Eye (tissue), 1 donor: ENCODE measurements around the gene C6orf136.
"Not testable (repeated sequence)": the region's sequence is repeated elsewhere in the genome, so short reads cannot be mapped to it uniquely, and the experiment has no call there.

Source experiments
- DNase-seq: peaks from one replicate; pipeline ENCODE4 v3.0.0-alpha.2; 2015

The C6orf136 gene

DNA sequence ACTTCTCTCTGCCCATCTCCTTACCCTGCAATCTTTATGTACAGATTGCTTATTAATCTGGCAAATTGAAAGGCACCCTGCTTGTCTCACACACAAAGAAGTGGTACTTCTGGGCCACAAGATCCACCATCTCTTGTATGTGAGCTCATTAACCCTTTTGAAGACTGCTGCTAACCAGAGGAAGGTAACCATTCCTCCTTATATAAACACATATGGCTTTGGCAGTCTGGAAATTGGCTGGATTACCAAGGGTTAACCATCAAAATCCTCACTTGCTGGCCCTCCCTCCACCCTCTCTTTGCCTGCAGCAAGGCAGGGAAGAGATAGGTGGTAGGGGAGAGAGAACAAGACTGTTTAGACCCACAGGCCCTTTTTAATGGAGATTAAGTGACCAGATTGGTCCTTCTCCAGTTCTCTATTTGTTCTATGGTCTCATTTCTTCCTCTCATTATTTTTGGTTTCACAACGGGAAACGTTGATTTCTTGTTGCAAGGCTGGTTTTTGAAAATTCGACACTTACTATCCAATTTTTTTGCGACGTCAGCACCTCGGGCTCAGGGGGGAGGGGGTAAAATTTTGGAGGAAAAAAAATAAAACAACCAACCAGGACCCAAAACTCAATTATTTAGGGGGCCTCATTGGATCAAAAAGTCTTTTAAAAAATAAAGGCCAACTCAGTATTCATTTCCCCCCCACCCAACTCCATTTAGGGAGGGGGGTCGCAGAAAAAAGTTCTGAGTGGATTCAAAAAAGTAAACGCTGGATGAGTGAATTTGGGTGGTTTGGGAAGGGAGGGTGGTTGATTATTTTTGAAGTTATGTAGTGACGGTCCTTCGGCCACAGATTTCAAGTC is 30.7 kb upstream of the C6orf136 start:
- peak; percentile 88 for DNase-seq

DNA sequence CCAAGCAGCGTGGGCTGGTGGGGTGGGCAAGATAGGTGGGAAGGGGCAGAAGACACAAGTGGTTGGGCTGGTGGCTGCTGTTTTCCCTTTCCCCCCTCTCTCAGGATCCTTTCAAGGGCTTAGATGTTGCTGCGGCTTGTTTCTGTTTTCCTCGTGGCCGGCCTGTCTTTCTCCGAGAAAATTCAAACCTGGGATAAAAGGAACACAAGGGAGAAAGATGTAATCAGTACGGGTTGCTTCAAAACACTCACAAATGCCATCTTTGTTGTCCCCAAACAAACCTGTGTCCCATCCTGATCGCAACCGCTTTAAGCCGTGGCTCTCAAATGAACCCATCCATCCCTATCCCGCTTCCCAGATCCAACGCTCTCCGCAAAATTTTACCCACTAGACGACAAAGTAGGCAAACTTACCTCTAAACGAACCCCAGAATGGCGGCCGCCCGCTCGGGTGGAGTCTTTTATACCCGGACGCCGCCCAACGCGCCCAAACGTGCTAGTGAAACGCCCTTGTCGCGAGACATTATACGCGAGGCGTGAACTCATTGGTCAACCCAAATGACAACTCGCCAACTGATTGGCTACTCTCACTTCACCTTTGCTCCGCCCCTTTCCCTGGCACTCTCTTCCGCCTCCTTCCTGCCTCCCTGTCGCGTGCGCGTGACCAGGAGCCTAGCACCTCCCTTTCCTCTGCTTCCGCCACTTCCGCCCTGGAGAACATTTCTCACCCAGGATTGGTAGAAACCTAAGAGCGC is 29.9 kb upstream of the C6orf136 start, which contains the start of gene PPP1R10:
Gene PPP1R10 (minus strand): TSS at position 433 of the 754 bp plus-strand sequence. CDS start 7,299 bp downstream, outside the sequence.
- DNase-seq: peak; percentile 100

DNA sequence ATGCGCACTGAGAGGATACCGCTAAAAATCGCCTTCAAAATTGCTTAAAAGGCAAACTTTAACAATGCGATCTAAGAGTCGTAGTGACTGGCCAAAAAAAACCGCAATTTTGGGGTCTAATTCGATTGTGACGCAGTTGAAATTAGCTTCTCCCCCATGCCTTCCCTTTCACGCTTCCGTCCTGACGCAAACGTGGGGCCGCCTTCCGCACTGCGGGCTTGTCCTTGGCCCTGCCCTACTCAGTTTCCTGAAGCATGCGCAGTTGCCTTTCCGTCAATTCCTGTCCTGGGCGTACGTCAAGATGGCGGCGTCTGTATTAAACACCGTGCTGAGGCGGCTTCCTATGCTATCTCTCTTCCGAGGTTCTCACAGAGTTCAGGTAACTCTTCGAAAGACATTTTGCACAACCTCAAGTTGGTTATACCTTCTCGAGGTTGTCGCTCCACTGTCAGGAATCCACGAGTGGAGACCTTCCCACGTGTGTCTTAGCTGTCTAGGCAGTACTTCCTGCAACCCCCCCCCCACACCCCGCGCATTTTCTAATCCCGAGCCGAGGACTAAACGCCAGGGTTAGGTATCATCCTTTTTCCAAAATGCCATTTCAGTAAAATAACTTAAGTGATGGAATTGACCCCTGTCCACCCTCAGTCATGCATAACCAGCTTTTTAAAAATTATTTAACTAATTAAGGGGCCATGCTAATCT is 29.2 kb upstream of the C6orf136 start, which contains the start of gene MRPS18B:
Gene MRPS18B (plus strand): TSS at position 276 of the 705 bp plus-strand sequence. CDS start 26 bp downstream, at position 302.
- DNase-seq: peak; percentile 100

DNA sequence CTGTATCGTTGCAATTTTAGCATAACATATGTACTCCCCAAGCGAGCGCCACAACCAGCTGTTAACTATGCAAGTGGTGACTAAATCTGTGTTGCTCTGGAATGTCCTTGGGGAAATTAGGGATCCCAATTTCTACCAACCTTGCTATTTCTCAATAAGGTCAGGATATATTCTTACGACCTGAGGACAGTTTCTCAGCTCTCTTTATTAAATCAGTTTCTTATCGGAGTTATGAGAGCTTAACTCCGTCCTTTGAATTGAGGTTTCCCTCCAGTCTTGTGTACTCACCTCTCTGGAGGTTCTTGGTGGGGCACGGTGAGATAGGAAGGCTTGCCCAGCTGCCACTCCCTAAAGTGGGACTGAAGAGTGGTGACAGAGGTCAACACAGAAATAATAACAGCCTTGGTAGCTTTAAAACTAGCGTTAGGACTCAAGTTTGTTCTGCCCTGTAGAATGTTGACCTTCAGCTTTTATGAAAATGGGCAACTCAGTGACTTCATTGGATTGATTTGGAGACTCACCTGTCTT is 28.6 kb upstream of the C6orf136 start:
- DNase-seq: no peak

DNA sequence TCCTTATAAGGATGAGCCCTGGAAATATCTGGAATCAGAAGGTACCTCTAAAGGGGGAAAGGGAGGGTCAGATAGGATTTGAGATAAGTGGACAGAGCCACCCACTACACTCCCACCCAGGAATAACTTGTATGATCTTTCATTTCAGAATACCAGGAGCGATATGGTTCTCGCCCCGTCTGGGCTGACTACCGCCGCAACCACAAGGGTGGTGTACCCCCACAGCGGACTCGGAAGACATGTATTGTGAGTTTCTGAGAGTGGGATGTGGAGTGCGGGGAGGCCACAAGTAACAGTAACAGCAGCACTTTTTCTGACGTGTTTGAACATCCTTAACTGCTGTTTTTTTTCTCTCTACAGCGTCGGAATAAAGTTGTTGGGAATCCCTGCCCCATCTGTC is 27.4 kb upstream of the C6orf136 start:
- DNase-seq: no peak

DNA sequence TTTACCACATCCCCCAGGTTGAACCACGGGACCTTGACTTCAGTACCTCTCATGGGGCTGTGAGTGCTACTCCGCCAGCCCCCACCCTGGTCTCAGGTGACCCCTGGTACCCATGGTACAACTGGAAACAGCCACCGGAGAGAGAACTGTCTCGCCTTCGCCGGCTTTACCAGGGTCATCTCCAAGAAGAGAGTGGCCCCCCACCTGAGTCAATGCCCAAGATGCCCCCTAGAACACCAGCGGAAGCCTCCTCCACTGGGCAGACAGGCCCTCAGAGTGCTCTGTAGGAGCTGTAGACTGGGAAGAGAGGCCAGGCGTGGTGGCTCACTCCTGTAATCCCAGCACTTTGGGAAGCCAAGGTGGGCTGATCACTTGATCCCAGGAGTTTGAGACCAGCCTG is 21.4 kb upstream of the C6orf136 start:
- no peak for DNase-seq

DNA sequence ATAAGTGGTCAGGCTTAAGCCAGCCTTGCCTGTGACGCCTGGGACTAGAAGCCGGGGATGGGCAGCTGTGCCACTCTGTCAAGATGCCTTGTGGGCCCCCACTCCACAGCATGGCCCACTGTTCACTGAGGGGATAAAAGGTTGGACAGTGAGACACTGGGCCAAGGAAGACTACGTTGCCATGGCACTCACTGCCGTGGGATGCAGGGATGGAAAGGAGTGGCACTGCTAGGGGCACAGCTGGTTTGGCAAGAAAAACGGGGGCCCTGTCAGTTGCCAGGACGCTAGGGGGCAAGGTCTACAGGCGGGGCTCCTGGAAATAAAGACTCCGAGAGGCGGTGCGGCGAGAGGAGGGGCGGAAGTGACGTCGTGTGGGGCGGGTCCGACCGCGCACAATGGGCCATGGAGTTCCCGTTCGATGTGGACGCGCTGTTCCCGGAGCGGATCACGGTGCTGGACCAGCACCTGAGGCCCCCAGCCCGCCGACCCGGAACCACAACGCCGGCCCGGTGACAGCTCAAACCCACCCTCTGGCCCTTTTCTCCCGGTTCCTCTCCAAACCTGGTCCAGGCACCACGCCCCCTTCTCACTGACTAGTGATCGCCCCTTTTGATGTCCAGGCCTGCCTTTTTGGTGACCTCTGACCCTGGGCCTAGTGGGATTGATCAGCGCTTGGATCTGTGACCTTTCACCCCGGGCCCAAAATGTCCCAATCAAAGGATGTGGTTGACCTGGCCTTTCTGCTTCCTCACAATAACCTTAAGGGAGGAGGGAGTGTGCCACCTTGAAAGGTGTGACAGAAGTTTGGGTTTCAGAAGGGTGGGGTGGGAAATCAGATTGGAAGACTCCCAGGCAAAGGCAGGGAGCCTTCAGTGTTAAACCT is 20.2 kb upstream of the C6orf136 start, which contains the start of gene ATAT1:
Gene ATAT1 (plus strand): TSS at position 391 of the 883 bp plus-strand sequence.
- peak; percentile 94 for DNase-seq

DNA sequence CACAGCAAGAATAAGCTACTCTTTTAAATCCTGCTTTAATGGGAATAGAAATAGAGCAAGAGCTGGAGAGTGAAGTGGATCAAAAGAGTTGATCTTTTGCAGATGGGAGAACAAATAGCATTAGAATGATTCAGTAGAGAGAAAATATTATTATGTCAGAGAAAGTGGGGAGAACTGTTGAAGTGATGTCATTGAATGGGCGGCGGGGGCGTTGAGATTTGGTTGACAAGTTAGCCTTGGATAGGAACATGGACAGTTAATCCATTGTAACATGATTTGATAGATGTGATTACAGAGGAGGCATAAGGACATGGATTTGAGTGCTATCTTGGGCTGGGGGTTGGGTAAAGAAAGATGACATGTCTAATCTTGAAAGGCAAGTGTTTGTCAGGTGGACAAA is 11.1 kb upstream of the C6orf136 start:
- DNase-seq: no peak

DNA sequence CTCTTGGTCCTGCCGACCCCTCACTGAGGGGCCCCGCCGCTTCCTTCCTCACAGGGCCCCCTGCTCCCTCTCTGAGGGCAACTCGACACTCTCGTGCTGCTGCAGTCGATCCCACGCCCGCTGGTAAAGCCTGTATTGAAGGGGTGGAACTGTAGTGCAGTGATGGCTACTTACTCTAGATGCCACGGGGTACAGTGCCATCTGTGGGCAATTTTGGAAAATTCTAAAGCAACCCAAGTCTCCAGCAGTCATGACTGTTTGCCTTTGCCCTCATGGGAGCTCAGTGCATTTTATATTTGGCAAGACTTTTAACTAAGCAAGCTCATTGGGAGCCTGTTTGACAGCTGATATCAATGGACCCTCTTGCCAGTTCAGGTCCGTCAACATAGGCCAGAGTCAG is 6.5 kb upstream of the C6orf136 start:
- no peak for DNase-seq

DNA sequence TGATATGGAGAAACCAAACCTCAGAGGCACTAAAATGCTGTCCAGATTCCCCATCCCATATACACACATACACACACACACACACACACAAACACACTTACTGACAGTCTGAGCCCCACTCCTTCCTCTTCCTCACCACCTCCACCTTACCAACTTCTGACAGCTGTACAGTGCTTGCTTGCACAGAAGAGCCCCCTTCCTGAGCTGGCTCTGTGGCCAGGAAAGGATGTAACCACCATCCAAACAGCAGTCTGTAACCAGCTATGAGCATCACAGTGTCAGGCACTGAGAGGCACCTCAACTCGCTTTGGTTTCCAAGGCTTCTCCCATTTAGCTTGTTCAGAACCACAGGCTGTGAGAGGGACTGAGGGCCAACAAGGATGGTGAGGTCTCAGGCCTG is 5.9 kb upstream of the C6orf136 start:
- no peak for DNase-seq

DNA sequence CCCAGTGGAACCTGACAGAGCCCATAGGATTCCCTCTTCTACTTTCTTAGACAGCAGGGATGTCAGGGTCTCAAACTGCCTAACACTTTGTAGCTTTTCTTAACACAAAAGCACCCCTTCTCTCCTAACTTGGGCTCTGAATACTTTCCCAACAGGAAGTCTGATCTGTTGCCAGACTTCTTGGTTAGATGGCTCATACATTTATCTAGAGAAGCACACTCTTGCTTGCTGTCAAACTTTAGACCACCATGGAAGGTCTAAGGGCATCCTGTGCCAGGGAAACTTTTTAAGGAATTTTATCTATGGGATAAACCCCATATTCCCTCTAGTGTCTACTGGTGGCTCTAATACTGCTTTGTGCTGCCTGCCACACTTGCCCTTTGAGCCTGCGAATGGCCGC is 3.3 kb upstream of the C6orf136 start:
- no peak for DNase-seq

DNA sequence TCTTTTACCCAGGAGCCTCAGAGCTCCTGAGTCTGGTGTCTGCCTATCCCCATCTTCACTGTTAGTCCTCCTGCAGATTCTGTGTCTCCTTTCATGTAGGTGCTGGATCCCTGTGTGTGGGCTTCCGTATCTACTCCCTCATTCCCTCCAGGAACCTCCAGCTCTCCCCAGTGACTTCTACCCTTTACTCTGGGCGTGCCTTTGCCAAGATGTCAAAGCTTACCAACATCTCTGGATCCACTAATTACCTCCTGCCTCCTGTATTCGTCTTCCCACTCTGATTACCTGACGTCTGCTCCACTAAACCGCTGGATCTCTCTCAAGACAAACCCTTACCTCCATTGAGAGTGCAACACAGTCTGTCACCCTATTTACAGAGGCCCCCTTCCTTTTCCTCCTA is 2.2 kb upstream of the C6orf136 start:
- DNase-seq: no peak

DNA sequence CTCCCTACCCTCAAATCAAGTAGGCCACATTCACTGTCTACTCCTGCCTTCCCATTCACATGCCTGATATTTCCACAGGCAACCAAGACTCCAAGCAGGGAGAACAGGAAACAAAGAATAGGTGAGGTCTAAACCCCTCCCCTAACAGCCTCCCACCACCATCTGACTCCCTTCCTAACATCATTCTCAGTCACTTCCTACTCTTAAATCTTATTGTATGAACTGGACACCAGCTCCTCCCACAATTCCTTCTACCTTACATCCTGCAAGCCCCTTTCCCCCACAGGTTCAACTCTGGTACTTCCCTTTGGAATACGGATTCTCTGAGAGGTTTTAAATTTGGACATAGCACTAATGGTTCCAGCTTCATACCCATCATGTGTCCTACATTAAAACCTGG is 944 bp upstream of the C6orf136 start:
- DNase-seq: no peak

DNA sequence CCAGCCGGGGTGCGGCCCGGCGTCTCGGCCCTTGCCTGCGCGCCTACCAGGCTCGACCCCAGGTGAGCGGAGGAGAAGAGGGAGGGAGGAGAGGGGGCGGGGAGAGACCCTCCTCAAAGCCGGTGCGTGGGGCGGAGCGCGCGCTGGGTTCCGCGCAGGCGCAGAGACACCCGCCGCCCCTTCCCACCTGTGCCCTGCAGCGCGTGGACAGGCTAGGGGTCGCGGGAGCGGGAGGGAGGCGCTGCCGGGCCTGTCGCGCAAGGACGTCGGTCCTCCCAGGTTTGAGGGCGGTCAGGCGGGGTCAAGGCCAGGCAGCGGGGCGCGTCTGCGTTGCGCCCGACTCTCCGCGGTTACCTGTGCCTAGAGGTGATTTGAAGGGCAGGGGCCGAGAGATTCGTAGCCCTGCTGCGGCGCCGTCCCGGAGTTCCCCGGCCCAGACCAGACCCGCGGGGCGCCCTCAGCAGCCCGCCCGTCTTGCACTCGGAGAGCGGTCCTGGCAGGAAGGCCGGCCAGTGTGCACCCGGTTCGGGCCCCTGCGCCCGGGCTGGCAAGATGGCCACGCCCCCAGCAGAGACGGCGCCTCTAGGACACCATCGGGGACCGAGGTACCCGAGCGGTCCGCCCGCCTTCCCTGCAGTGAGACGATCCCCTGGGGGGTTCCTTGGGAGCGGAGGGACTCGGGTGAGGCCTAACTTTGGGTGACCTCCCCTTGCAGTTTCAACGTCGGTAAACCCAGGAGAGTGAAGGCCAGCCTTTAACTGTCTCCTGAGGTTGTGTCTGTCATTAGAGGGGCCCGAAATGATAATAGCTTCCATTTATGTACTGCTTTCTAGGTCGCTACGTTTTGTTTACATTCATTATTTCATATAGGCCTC is 546 bp downstream of the C6orf136 start:
- peak; percentile 96 for DNase-seq

DNA sequence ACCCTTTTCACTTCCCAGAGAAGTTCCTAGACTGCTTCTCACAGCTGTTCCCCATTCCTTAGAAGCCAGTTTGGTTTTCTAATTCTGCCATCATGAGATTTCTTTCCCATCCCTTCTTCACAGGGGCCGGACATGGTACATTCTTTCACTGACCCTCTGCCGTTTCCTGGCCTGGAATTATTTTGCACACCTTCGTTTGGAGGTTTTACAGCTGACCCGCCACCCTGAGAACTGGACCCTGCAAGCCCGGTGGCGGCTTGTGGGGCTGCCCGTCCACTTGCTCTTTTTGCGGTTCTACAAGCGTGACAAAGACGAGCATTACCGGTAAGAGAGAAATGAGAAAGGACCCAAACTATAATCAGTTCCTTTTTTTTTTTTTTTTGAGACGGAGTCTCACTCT is 4.2 kb downstream of the C6orf136 start:
- DNase-seq: no peak

DNA sequence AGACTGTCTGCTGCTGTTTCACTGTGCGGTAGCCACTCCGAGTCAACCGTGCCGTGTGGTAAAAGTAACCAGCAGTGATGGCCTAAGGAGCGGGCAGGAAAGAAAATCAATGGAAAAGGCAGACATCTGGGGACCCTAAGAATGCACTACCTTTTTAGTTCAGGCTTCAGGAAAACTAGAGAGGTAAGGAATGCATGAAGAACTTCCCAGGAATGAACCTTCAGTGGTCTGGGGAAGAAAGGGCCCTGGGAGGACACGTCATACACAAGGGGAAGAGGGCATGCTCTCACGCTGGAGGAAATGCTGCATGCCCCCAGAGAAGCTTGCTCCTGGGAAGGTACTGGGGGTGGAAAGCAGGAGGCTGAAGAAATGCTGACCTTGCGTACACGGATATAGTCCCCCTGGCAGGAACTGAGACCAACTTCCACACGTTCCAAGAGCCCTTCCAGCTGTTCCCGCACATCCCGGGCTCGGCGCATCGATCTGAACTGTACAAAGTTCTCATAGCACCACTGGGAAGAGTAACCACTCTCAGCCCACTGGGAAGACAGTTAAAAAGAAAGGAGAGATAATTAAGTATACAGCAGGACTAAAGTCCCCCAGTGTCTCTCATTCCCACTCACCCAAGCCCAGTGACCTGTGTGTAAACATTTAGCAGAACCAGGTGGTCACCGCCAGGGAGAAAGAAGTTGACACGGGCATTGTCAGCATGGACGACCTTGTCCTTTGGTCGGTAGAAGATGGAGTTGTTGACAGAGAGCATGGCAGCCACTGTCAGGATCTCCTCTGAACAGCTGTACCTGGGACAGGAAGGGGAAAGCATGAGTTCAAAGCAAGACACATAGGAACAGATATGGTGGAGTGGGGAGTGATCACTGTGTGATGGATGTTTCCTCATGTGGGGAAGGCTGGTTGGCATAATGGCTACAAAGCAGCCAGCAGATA is 8.1 kb downstream of the C6orf136 start:
- DNase-seq: no peak

DNA sequence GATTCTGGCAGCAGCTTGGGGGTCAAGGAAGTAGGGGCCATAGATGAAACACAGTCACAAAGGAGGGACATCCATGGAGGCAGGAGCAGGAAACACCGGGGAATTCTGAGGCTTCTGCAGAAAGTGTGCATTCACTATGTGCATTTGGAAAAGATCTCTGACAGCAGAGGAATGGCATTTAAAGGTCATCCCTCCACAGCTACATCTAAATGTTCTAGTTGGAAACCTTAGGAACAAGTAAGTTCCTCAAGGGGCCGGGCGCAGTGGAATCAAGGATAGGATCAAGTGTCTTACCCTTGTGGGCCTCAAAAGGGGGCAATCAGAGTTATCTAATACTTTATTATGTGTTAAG is 8.8 kb downstream of the C6orf136 start:
- no peak for DNase-seq

DNA sequence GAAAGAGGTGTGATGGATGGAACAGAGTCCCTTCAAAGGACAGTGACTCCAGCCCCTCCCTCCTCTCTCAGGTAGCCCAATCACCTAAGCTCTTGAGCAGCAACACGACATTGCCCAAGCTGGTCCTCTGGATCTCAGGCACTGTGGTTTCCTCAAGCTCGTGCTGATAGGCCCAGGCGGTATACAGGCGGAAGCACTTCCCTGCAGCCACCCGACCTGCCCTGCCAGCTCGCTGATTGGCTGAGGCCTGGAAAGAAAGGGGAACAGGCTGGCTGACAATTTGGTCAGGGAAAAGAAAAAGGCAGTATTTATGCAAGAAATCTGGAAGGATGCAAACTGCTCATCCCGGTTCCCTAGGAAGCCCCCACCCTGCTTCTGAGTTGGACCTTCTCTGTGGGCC is 9.6 kb downstream of the C6orf136 start:
- no peak for DNase-seq

DNA sequence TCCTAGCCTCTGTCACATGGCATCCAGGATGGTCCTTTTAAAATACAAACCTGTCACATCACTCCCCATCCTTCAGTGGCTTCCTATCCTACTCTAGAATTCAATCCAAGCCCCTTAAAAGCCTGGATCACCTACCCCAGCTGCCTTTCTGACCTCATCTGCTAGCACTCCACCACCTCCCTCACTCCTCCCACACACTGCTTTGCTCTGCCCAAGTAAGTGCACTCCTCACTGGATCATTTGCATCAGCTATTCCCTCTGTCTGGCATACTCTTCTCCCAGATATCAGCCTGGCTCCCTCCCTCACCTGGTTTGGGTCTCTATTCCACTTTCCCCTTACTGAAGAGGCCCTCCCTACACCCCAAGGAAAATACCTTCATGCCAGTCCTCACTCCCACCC is 10.5 kb downstream of the C6orf136 start:
- DNase-seq: no peak

DNA sequence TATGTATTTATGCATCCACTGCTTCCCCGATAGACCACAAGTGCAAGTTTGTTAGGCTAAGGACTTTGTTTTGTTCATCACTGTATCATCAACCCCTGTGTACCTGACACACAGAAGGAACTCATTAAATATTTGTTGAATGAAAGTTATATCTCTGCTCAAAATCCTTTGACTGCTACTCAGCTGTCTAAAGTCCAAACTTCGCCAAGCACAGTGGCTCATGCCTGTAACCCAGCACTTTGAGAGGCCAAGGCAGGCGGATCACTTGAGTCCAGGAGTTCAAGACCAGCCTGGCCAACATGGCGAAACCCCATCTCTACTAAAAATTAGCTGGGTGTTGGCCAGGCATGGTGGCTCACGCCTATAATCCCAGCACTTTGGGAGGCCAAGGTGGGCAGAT is 11.0 kb downstream of the C6orf136 start:
- DNase-seq: not testable (repeated sequence)
